ENCODE results near the gene GJA9.

GRCh38 chr1:38846210-38846609, 35.2 kb downstream of the GJA9 start:
- no peak for TF ChIP-seq ZNF384 (IDR thresholded peaks at IDR 0.05)
- TF ChIP-seq PKNOX1 (IDR thresholded peaks at IDR 0.05), result no peak
- TF ChIP-seq TARDBP (IDR thresholded peaks at IDR 0.05), result no peak
- TF ChIP-seq FOXK2 (IDR thresholded peaks at IDR 0.05), result no peak
- TF ChIP-seq FOXM1 (IDR thresholded peaks at IDR 0.05; ENCODE audit: borderline replicate concordance), result no peak
- no peak for TF ChIP-seq SP1 (IDR thresholded peaks at IDR 0.05)

Data from HEK293T (cell line).